ENCODE results near the gene ATP2B3. TPM values are rescaled to one million over a fixed set of nuclear protein-coding genes. Genes with fewer than 3 reads are reported as not detected.

Gene ATP2B3
- total RNA-seq, 2 experiments from 2014 or later, result not detected

DNA sequence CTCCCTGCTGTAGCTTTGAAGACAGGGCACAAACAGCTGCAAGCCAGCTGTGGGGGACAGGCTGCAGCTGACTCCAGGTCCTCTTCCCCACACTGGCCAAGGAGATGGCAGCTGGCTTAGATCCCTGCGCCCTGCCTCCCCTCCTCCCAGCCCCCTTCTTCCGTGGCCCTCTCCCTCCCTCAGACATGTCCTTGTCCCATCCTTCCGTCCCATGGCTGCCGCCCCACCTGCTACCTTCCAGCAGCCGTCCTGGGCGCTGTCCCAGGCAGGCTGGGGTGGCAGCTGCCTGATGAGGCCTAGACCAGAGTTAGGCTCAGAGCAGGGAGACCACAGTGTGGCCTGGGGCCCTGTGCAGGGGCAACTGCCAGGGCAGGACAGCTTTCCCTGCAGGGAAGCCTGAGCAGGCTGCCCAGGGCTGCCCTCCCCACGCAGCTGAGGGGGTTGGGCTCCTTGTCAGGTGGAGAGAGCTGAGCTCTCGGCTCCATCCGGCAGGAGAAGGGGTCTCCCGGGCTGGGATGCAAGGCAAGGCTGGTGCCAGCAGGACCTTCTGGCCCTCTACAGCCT lies 26.0 kb upstream of the ATP2B3 start:
- no peak overlapping the region for H3K4me3 Mint-ChIP-seq
- intact Hi-C loops (cut with DNase I, micrococcal nuclease), result no loop called here
- CTCF ChIA-PET, result no interaction called here
- no peaks in the 10 kb centered on the region for H3K27me3 Mint-ChIP-seq
- no peaks in the 10 kb centered on the region for H3K9me3 Mint-ChIP-seq (ENCODE audit: low read depth)
- POLR2A ChIA-PET, result no interaction called here
- no peak overlapping the region for H3K27ac Mint-ChIP-seq
- ATAC-seq (no peak), DNase-seq (no peak)
- no peaks in the 10 kb centered on the region for H3K36me3 Mint-ChIP-seq (ENCODE audit: low read depth)
- H3K4me1 Mint-ChIP-seq, result no peaks in the 10 kb centered on the region

DNA sequence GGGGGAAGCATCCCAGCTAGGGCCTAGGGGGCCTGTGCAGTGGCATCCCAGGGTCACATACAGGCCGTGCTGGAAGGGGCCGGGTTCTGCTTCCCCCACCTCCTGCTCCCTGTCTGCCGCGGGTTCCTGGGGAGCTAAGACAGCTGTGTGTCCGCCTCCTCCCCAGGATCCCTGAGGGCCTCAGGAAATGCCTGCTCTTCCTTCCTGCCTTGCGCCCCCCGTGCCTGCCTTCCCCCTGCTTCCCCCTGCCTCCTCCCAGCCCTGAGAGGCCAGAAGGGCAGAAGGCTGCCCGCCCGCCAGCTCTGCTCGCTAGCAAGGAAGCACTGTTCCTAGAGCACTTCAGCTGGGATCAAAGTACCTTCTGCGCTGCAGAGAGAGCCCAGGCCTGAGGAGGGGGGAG lies 25.5 kb upstream of the ATP2B3 start:
- no peak for ATAC-seq
- POLR2A ChIA-PET, result no interaction called here
- no peak for DNase-seq
- CTCF ChIA-PET, result interaction anchor here (0.6 kb wide), 1 partner anchor 403 kb away, joined by 3 read pairs; no protein-coding TSS in a partner anchor
- H3K4me1 Mint-ChIP-seq, result no peaks in the 10 kb centered on the region
- H3K27ac Mint-ChIP-seq, result no peak overlapping the region
- no peaks in the 10 kb centered on the region for H3K9me3 Mint-ChIP-seq (ENCODE audit: low read depth)
- intact Hi-C loops (cut with DNase I, micrococcal nuclease), result no loop called here
- no peak overlapping the region for H3K4me3 Mint-ChIP-seq
- H3K27me3 Mint-ChIP-seq, result no peaks in the 10 kb centered on the region
- no peaks in the 10 kb centered on the region for H3K36me3 Mint-ChIP-seq (ENCODE audit: low read depth)

DNA sequence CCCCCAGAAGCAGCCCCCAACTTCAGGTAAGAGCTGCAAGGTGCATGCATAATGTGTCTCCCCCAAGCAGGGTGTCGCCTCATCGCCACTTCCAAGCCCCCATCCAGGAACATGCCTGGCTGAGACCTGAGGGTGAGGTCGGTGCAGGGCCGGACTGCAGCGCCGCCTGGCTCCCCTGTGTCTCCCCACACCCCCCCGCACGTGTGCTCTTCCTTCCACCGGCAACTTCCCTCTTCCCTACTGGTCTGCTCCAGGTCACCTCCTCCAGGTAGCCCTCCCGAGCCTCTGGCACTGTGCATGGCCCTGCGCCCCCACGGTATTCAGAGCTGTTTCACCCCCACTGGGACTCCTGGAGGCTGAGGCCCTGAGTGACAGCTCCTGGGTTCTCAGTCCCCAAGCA lies 24.9 kb upstream of the ATP2B3 start:
- Mint-ChIP-seq H3K4me1 (no peaks in the 10 kb centered on the region), H3K27me3 (no peaks in the 10 kb centered on the region), H3K9me3 (ENCODE audit: low read depth) (no peaks in the 10 kb centered on the region), H3K4me3 (no peak overlapping the region), H3K36me3 (ENCODE audit: low read depth) (no peaks in the 10 kb centered on the region), H3K27ac (no peak overlapping the region)
- POLR2A ChIA-PET, result no interaction called here
- intact Hi-C loops (cut with DNase I, micrococcal nuclease), result no loop called here
- no peak for DNase-seq
- CTCF ChIA-PET, result interaction anchor here (0.6 kb wide), 1 partner anchor 403 kb away, joined by 3 read pairs; no protein-coding TSS in a partner anchor
- no peak for ATAC-seq

DNA sequence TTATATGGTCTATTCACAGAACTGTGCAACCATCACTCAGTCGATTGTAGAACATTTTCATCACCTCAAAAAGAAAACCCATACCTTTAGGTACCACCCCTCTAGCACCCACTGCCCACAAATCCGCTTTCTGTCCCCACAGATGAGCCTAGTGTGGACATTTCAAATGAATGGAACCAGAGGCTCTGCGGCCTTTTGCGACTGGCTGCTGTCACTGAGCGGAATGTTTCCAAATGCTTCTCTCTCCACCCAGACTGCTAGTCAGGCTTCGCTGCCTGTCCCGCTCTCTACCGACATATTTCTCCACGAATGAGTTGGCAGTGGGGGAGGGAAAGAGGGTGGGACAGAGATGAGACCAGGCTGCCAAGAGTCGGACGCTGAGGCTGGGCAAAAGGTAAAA lies 24.4 kb upstream of the ATP2B3 start:
- ChIA-PET POLR2A (no interaction called here), CTCF (no interaction called here)
- DNase-seq (no peak), ATAC-seq (no peak)
- H3K27me3 Mint-ChIP-seq, result no peaks in the 10 kb centered on the region
- H3K36me3 Mint-ChIP-seq (ENCODE audit: low read depth), result no peaks in the 10 kb centered on the region
- H3K9me3 Mint-ChIP-seq (ENCODE audit: low read depth), result no peaks in the 10 kb centered on the region
- intact Hi-C loops (cut with DNase I, micrococcal nuclease), result no loop called here
- no peaks in the 10 kb centered on the region for H3K4me1 Mint-ChIP-seq
- H3K4me3 Mint-ChIP-seq, result no peak overlapping the region
- no peak overlapping the region for H3K27ac Mint-ChIP-seq

DNA sequence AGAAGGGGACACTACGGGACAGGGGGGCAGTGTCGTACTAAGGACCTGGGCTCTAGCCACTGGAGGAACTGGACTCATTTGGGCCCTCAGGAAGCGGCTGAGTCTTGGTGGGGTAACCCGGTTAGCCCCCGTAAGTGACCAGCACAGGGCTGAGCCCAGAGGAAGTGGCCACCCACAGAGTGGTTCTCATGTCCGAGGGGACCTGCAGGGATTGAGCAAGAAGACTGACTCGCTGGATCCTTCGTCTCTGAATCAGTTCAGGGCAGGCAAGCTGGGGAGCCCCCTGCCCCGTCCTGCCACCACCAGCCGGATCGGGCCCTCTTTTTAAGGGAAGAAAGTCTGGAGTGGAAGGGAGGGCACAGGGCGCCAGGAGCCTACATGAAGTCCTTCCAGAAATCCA lies 23.4 kb upstream of the ATP2B3 start:
- Mint-ChIP-seq H3K27ac (no peak overlapping the region), H3K9me3 (ENCODE audit: low read depth) (no peaks in the 10 kb centered on the region), H3K36me3 (ENCODE audit: low read depth) (no peaks in the 10 kb centered on the region), H3K4me1 (no peaks in the 10 kb centered on the region), H3K27me3 (no peaks in the 10 kb centered on the region), H3K4me3 (no peak overlapping the region)
- ChIA-PET POLR2A (no interaction called here), CTCF (no interaction called here)
- ATAC-seq (no peak), DNase-seq (no peak)
- intact Hi-C loops (cut with DNase I, micrococcal nuclease), result no loop called here

DNA sequence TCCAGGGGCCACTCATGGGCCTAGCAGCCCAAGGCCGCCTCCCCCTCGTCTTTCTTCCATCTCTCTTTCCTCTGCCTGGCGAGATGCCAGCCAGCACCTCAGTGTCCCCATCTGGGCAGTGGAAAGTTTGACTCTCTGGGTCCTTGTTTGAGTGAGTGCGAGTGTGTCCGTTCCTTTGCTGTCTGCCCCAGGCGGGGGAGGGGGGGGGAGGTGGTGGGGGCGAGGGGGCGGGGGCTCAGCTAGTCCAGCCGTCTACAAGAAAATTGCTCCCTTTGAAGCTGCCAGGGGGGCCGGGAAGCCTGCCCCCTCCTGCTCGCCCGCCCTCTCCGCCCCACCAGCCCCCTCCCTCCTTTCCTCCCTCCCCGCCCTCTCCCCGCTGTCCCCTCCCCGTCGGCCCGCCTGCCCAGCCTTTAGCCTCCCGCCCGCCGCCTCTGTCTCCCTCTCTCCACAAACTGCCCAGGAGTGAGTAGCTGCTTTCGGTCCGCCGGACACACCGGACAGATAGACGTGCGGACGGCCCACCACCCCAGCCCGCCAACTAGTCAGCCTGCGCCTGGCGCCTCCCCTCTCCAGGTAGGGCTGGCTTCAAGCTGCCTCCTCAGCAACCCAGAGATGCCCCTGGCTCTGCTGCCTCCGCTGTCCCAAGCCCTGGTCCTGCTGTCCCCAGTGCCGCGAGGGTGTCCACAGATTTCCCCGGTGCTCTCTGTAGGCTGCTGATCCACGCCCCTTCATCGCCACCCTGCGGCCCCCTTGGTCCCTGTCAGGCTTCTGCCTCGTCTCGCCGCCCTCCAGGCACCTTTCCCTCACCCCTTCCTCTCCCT lies 22.7 kb upstream of the ATP2B3 start, which contains the start of gene BGN:
Gene BGN (plus strand): TSS at position 440 of the 821 bp plus-strand sequence. CDS start 9,652 bp downstream, outside the sequence.
- no peaks in the 10 kb centered on the region for H3K9me3 Mint-ChIP-seq (ENCODE audit: low read depth)
- H3K4me1 Mint-ChIP-seq, result no peaks in the 10 kb centered on the region
- no peaks in the 10 kb centered on the region for H3K27me3 Mint-ChIP-seq
- no peak within 1 kb of the TSS for H3K27ac Mint-ChIP-seq
- ChIA-PET POLR2A (no interaction called here), CTCF (no interaction called here)
- ATAC-seq, result no peak
- H3K36me3 Mint-ChIP-seq (ENCODE audit: low read depth), result no peaks in the 10 kb centered on the region
- H3K4me3 Mint-ChIP-seq, result no peak within 1 kb of the TSS
- peak; percentile 29 for DNase-seq
- intact Hi-C loops (cut with DNase I, micrococcal nuclease), result no loop called here

DNA sequence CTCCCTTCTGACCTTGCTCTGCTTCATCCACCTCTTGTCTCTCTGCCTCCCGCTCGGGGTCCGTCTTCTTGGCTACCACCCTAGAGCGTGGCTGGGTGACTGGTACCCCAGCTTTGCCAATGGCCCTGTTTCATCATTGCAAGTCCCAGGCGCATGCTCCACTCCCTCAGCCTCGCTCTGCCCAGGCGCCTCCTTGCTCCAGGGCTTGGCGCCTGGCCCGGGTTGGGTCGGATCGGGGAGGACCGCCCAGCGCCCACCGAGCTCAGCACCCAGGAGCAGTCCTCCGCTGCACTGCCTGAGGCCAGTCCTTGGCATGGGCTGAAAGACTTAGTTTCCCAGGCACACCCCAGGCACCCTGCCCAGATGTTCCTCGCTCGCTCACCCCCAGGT lies 22.1 kb upstream of the ATP2B3 start:
- Mint-ChIP-seq H3K27me3 (no peaks in the 10 kb centered on the region), H3K9me3 (ENCODE audit: low read depth) (no peaks in the 10 kb centered on the region), H3K36me3 (ENCODE audit: low read depth) (no peaks in the 10 kb centered on the region), H3K4me1 (no peaks in the 10 kb centered on the region), H3K27ac (no peak overlapping the region), H3K4me3 (no peak overlapping the region)
- intact Hi-C loops (cut with DNase I, micrococcal nuclease), result no loop called here
- ATAC-seq (no peak), DNase-seq (no peak)
- CTCF ChIA-PET, result no interaction called here
- POLR2A ChIA-PET, result no interaction called here

DNA sequence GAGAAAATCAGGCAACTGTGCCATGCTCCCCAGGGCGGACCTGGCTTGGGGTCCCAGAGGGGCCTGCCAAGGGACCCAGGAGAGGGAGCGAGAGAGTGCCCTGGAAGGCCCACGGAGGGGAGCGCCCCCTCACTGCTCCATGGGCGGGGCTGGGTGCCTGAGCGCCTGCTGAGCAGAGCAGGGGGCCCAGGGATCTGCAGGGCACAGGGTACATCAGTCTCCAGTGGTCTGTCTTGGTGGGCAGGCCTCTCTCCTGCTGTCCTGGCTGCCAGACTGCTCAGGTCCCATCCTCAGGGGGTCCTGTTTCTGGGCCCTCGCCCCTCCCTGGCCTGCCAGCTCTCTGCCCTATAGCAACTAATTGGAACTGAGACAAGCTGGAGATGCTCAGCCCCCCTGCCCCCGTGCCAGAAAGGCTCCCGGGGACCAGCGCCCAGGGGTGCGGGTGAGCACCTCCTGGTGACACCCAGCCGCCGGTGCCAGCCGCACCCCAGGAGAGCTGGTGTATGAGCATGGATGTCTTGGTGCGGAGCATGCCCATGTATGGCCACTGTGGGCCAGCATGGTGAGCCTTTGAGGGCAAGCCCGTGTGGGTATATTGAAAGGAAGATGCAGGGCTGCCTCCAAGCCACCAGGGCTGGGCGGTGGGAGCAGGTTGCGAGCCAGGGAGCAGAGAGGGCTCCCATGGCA lies 21.4 kb upstream of the ATP2B3 start:
- Mint-ChIP-seq H3K4me1 (no peaks in the 10 kb centered on the region), H3K27ac (no peak overlapping the region), H3K9me3 (ENCODE audit: low read depth) (no peaks in the 10 kb centered on the region), H3K27me3 (no peaks in the 10 kb centered on the region), H3K36me3 (ENCODE audit: low read depth) (no peaks in the 10 kb centered on the region), H3K4me3 (no peak overlapping the region)
- no peak for ATAC-seq
- intact Hi-C loops (cut with DNase I, micrococcal nuclease), result no loop called here
- ChIA-PET POLR2A (no interaction called here), CTCF (no interaction called here)
- no peak for DNase-seq

DNA sequence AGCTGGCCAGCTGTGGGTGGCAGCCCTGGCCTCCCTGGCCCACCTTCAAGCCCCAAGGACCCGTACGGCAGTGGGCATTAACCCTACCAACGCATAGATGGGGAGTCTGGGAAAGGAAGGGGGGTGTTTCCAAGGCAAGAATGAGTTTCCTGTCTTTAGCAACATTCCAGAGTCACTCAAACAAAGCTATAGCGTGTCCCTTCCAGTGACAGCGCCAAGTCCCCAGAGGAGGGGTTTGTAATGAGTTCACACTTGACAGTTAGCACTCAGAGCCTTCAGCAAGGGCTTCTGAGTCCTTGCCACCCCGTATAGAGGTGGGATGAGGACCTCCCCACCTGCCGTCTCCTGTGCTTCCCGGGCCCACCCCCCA lies 20.9 kb upstream of the ATP2B3 start:
- ATAC-seq, result no peak
- no peak for DNase-seq
- H3K9me3 Mint-ChIP-seq (ENCODE audit: low read depth), result no peaks in the 10 kb centered on the region
- no peaks in the 10 kb centered on the region for H3K36me3 Mint-ChIP-seq (ENCODE audit: low read depth)
- POLR2A ChIA-PET, result no interaction called here
- H3K27me3 Mint-ChIP-seq, result no peaks in the 10 kb centered on the region
- H3K27ac Mint-ChIP-seq, result no peak overlapping the region
- H3K4me3 Mint-ChIP-seq, result no peak overlapping the region
- CTCF ChIA-PET, result no interaction called here
- no peaks in the 10 kb centered on the region for H3K4me1 Mint-ChIP-seq
- intact Hi-C loops (cut with DNase I, micrococcal nuclease), result no loop called here

DNA sequence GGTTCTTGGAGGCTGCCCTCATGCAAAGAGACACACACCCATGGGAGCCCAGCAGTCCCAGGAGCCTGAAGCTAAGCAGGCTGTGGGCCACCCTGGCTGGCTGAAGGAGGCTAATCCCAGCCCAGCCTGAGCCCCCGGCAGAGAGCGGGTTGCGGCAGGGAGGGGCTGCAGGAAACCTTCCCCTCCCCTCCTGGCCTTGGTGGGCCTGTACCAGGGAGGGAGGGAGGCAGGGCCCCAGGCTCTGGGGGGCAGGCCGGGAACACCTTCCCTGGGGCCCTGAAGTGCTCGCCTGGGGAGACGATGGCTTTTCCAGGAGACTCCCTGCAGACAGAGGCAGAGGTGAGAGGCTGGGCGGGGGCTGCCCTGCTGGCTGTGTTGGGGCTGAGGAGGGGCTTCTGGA lies 19.0 kb upstream of the ATP2B3 start:
- DNase-seq (no peak), ATAC-seq (no peak)
- no peaks in the 10 kb centered on the region for H3K9me3 Mint-ChIP-seq (ENCODE audit: low read depth)
- no peaks in the 10 kb centered on the region for H3K36me3 Mint-ChIP-seq (ENCODE audit: low read depth)
- intact Hi-C loops (cut with DNase I, micrococcal nuclease), result no loop called here
- no peaks in the 10 kb centered on the region for H3K27me3 Mint-ChIP-seq
- no peaks in the 10 kb centered on the region for H3K4me1 Mint-ChIP-seq
- CTCF ChIA-PET, result interaction anchor here (0.5 kb wide), 1 partner anchor 80 kb away, joined by 3 read pairs; no protein-coding TSS in a partner anchor
- POLR2A ChIA-PET, result no interaction called here
- H3K27ac Mint-ChIP-seq, result no peak overlapping the region
- H3K4me3 Mint-ChIP-seq, result no peak overlapping the region

DNA sequence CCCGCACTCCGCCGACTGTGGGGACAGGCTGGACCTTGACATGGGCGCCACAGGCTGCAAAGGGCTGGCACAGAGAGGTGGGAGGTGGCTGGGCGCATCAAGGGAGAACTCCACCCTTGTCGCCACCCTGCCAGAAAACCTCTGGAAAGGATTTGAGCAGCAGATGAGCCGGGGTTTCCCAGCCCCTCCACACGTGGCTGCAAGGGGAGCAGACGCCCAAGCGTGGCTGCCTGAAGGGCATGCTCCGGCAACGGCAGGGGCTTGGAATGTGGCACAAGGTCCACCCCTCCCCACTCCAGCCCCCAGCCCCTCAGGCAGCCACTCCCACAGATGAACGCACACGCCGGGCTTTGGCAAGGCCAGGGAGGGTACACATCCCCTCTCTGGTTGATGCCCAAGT lies 18.1 kb upstream of the ATP2B3 start:
- no peaks in the 10 kb centered on the region for H3K36me3 Mint-ChIP-seq (ENCODE audit: low read depth)
- no peak overlapping the region for H3K4me3 Mint-ChIP-seq
- no peak overlapping the region for H3K27ac Mint-ChIP-seq
- H3K9me3 Mint-ChIP-seq (ENCODE audit: low read depth), result no peaks in the 10 kb centered on the region
- ATAC-seq, result no peak
- CTCF ChIA-PET, result no interaction called here
- no peak for DNase-seq
- POLR2A ChIA-PET, result no interaction called here
- H3K4me1 Mint-ChIP-seq, result no peaks in the 10 kb centered on the region
- no peaks in the 10 kb centered on the region for H3K27me3 Mint-ChIP-seq
- intact Hi-C loops (cut with DNase I, micrococcal nuclease), result no loop called here

DNA sequence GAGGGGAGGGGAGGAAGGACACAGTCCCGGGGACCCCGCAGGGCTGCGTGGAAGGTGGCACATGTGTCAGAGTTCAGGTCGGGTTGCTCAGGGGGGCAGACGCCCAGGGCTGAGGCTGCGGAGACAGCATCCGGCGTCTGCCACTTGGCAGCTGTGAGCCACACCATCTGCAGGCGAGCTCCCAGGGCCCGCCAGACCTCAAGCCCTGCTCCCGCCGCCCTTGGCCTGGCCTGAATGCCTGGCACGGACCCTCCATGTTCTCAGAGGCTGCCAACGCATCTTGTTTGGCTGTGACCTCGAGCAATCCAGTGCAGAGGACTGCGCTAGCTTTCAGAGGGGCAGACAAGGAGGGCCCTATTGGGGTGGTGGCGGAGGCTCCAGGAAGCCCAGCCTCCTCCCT lies 17.6 kb upstream of the ATP2B3 start:
- H3K4me3 Mint-ChIP-seq, result no peak overlapping the region
- no peaks in the 10 kb centered on the region for H3K4me1 Mint-ChIP-seq
- ATAC-seq (no peak), DNase-seq (no peak)
- no peaks in the 10 kb centered on the region for H3K9me3 Mint-ChIP-seq (ENCODE audit: low read depth)
- H3K27ac Mint-ChIP-seq, result no peak overlapping the region
- intact Hi-C loops (cut with DNase I, micrococcal nuclease), result no loop called here
- ChIA-PET POLR2A (no interaction called here), CTCF (no interaction called here)
- no peaks in the 10 kb centered on the region for H3K27me3 Mint-ChIP-seq
- no peaks in the 10 kb centered on the region for H3K36me3 Mint-ChIP-seq (ENCODE audit: low read depth)

All from activated CD4-positive, alpha-beta T cell treated with anti-CD3 and anti-CD28 coated beads for 36 hours (primary cell).